ENCODE results near the gene GNMT.

Gene GNMT

DNA sequence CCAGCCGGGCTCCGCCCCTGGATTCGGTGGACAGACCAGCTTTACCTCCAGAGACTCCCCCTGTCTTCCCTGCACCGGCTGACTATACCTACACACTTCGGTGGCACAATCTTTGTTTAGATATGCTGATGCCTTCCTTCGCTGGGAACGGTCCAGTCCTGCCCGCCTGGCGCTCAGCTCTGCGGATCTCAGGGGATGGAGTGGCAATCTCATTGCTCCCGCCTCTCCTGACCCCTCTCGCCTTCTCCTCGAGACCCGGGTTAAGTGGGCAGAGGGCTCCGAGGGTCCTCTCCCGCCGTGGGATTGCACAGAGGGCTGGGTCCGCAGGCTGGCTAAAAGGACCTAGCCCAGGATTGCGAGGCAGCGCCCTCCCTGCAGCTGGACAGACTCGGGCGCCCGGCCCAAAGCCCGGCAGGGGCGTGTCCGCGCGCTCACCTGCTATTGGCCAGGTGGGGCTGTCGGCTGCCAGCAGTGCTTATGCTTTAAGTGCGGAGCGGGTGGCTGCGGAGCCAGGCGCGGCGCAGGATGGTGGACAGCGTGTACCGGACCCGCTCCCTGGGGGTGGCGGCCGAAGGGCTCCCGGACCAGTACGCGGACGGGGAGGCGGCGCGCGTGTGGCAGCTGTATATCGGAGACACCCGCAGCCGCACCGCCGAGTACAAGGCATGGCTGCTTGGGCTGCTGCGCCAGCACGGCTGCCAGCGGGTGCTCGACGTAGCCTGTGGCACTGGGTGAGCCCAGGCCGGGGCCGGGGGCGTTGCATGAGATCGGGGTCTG lies at the start of gene GNMT:
TSS of gene GNMT (plus strand) at position 512 of the 777 bp plus-strand sequence. CDS start at position 526, 14 bp downstream.
- H3K9me3 ChIP-seq (ENCODE audit: control insufficient read depth, insufficient read depth, low read length) = no peaks in the 10 kb centered on the region
- peaks cover 4% of the 10 kb centered on the region; the same call in 1 of the 2 replicates for H3K4me1 ChIP-seq (ENCODE audit: control insufficient read depth, insufficient read depth, low read length)
- H3K27me3 ChIP-seq (ENCODE audit: control insufficient read depth, insufficient read depth, low read length) = peaks cover 16% of the 10 kb centered on the region
- H3K27ac ChIP-seq (ENCODE audit: low read depth, low read length) = no peak within 1 kb of the TSS
- H3K4me3 ChIP-seq (ENCODE audit: low read depth, low read length) = peak within 1 kb of the TSS; percentile 80
- peak within 1 kb of the TSS; percentile 47; the same call in 1 of the 2 replicates for H3K9ac ChIP-seq (ENCODE audit: low read depth, low read length)
- peaks cover 4% of the 10 kb centered on the region; the same call in 1 of the 2 replicates for H3K36me3 ChIP-seq (ENCODE audit: control insufficient read depth, insufficient read depth, low read length)

DNA sequence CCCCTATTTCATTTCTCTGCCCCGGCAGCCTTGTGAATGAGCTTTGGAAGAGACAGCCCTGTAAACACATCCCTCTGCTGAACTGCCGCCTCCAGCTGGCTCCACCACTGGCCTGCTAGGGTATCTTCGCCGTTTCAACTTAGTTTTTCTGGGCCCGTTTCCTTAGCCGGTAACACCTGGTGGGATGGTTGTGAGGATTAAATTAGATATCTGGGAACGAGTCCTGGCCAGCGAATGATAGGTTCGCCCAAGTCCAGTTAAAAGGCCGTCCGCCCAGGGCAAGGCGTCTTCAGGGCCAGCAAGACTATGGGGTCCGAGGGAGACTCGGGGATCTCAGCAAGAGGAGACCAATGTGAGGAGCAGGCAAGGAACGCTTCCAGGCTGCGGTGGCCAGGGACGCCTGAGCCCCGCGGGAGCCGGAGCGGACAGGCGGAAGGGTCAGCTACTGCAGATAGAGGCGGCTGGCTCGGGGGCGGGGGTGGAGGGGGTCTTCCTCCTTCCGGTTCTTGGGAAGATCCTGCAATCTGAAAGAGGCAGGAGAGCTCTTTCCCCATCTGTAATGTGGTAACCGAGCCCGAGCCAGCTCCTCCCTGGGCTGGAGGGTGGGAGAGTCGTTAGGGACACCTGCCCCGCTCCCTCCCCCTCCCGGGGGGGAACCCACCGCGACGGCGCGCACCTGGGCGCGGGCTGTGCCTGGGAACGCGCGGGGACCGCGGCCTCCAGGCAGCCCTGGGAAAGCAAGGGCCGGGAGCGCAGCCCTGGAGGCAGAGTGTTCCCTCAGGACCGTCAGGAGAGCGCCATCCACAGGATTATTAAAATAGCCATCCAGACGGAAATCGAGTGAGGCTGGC lies 49.2 kb upstream of the GNMT start:
- H3K27me3 ChIP-seq (ENCODE audit: control insufficient read depth, insufficient read depth, low read length) = no peaks in the 10 kb centered on the region
- no peaks in the 10 kb centered on the region for H3K9me3 ChIP-seq (ENCODE audit: control insufficient read depth, insufficient read depth, low read length)
- H3K4me1 ChIP-seq (ENCODE audit: control insufficient read depth, insufficient read depth, low read length) = no peaks in the 10 kb centered on the region
- H3K27ac ChIP-seq (ENCODE audit: low read depth, low read length) = peak overlapping the region; percentile 90
- H3K36me3 ChIP-seq (ENCODE audit: control insufficient read depth, insufficient read depth, low read length) = no peaks in the 10 kb centered on the region
- peak overlapping the region; percentile 76 for H3K4me3 ChIP-seq (ENCODE audit: low read depth, low read length)
- H3K9ac ChIP-seq (ENCODE audit: low read depth, low read length) = peak overlapping the region; percentile 54; the same call in 1 of the 2 replicates

DNA sequence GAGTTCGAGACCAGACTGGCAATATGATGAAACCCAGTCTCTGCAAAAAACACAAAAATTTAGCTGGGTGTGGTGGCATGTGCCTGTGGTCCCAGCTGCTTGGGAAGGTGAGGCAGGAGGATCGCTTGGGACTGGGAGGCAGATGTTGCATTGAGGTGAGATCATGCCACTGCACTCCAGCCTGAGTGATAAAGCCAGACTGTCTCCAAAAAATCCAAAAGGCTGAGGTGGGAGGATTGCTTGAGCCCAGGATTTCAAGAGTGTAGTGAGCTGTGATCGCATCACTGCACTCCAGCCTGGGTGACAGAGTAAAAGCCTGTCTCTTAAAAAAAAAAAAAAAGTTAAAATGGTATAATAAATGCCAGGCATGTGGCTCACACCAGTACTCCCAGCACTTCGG lies 46.0 kb upstream of the GNMT start:
- H3K27ac ChIP-seq (ENCODE audit: low read depth, low read length) = no peak overlapping the region
- H3K9me3 ChIP-seq (ENCODE audit: control insufficient read depth, insufficient read depth, low read length) = no peaks in the 10 kb centered on the region
- no peaks in the 10 kb centered on the region for H3K27me3 ChIP-seq (ENCODE audit: control insufficient read depth, insufficient read depth, low read length)
- H3K4me1 ChIP-seq (ENCODE audit: control insufficient read depth, insufficient read depth, low read length) = no peaks in the 10 kb centered on the region
- no peak overlapping the region for H3K9ac ChIP-seq (ENCODE audit: low read depth, low read length)
- H3K4me3 ChIP-seq (ENCODE audit: low read depth, low read length) = no peak overlapping the region
- H3K36me3 ChIP-seq (ENCODE audit: control insufficient read depth, insufficient read depth, low read length) = no peaks in the 10 kb centered on the region

DNA sequence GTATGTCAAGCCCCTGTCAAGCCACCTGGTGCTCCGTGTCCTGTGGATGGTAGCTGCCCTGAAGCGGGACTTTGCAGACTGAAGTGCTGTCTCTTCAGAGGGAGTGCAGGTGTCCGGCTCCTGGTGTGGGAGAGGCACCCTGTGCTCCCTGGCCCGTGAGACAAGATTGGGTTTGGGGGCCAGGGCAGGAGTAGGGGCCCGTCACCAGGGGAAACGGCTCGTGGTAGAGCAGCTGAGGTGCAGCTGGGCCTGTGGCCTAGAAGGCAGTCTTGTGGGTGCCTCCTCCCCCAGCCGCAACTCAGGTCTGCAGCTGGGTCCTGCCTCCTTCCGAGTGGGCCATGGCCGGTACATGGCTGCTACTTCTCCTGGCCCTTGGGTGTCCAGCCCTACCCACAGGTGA lies 44.8 kb upstream of the GNMT start, which contains the start of gene PTCRA:
TSS of gene PTCRA (plus strand) at position 322 of the 400 bp plus-strand sequence. CDS start at position 339, 17 bp downstream.
- Histone ChIP-seq H3K27ac (ENCODE audit: low read depth, low read length) (no peak within 1 kb of the TSS), H3K9ac (ENCODE audit: low read depth, low read length) (no peak within 1 kb of the TSS), H3K9me3 (ENCODE audit: control insufficient read depth, insufficient read depth, low read length) (no peaks in the 10 kb centered on the region), H3K4me1 (ENCODE audit: control insufficient read depth, insufficient read depth, low read length) (no peaks in the 10 kb centered on the region), H3K4me3 (ENCODE audit: low read depth, low read length) (no peak within 1 kb of the TSS), H3K27me3 (ENCODE audit: control insufficient read depth, insufficient read depth, low read length) (no peaks in the 10 kb centered on the region), H3K36me3 (ENCODE audit: control insufficient read depth, insufficient read depth, low read length) (no peaks in the 10 kb centered on the region)

DNA sequence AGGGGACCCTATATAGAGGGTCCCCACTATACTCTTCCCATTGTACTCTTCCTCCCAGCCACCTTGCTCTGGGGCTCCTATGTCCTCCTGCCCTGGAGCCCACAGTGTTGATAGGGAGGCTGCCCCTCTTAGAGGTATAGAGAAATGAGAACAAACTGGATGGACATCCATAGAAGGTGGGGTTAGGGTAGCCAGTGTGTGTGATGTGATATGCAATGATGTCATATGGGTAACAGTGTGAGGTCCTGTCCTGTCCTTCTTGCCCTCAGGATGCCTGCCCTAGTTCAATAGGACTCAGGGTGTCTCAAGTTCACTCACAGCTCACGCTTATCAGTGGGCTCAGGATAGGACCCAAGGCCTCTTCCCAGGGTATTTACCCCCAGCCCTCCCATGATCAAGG lies 44.3 kb upstream of the GNMT start:
- no peaks in the 10 kb centered on the region for H3K36me3 ChIP-seq (ENCODE audit: control insufficient read depth, insufficient read depth, low read length)
- no peak overlapping the region for H3K9ac ChIP-seq (ENCODE audit: low read depth, low read length)
- no peaks in the 10 kb centered on the region for H3K27me3 ChIP-seq (ENCODE audit: control insufficient read depth, insufficient read depth, low read length)
- H3K4me3 ChIP-seq (ENCODE audit: low read depth, low read length) = no peak overlapping the region
- H3K9me3 ChIP-seq (ENCODE audit: control insufficient read depth, insufficient read depth, low read length) = no peaks in the 10 kb centered on the region
- H3K4me1 ChIP-seq (ENCODE audit: control insufficient read depth, insufficient read depth, low read length) = no peaks in the 10 kb centered on the region
- no peak overlapping the region for H3K27ac ChIP-seq (ENCODE audit: low read depth, low read length)

DNA sequence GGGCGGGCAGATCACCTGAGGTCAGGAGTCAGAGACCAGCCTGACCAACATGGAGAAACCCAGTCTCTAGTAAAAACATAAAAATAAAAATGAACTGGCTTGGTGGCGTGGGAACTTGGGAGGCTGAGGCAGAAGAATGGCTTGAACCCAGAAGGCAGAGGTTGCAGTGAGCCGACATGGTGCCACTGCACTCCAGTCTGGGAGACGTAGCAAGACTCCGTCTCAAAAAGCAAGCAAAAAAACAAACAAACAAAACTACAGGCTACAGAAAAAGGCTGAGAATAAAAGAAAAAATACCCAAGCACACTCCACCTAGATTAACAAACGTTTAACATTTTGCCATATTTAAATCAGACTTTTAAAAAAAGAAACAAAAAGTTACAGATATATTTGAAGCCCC lies 38.8 kb upstream of the GNMT start:
- Histone ChIP-seq H3K4me1 (ENCODE audit: control insufficient read depth, insufficient read depth, low read length) (no peaks in the 10 kb centered on the region), H3K27ac (ENCODE audit: low read depth, low read length) (no peak overlapping the region), H3K27me3 (ENCODE audit: control insufficient read depth, insufficient read depth, low read length) (no peaks in the 10 kb centered on the region), H3K36me3 (ENCODE audit: control insufficient read depth, insufficient read depth, low read length) (no peaks in the 10 kb centered on the region), H3K9ac (ENCODE audit: low read depth, low read length) (no peak overlapping the region), H3K9me3 (ENCODE audit: control insufficient read depth, insufficient read depth, low read length) (no peaks in the 10 kb centered on the region), H3K4me3 (ENCODE audit: low read depth, low read length) (no peak overlapping the region)

DNA sequence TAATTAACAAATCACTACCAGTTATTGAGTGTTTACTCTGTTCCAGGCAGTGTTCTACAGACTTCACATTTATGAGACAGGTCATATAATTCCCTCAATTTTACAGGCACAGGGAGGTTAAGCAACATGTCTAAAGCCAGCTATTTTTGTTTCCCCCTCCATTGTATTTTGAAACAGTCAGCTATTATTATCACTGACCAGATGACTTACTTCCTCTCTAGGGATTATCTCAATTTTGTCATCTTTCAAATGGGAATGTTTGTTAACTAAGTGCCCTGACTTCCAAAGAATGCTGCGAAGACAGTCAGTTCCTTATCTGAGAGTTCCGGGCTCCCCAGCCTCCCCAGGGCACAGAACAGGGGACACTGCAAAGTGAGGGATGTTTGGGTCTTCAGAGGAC lies 36.9 kb upstream of the GNMT start:
- H3K27ac ChIP-seq (ENCODE audit: low read depth, low read length) = no peak overlapping the region
- H3K4me1 ChIP-seq (ENCODE audit: control insufficient read depth, insufficient read depth, low read length) = 0 out of 2 replicates have a peak, but pooled peaks cover 4% of the 10 kb centered on the region
- no peaks in the 10 kb centered on the region for H3K36me3 ChIP-seq (ENCODE audit: control insufficient read depth, insufficient read depth, low read length)
- no peaks in the 10 kb centered on the region for H3K9me3 ChIP-seq (ENCODE audit: control insufficient read depth, insufficient read depth, low read length)
- no peak overlapping the region for H3K4me3 ChIP-seq (ENCODE audit: low read depth, low read length)
- H3K27me3 ChIP-seq (ENCODE audit: control insufficient read depth, insufficient read depth, low read length) = no peaks in the 10 kb centered on the region
- no peak overlapping the region for H3K9ac ChIP-seq (ENCODE audit: low read depth, low read length)

DNA sequence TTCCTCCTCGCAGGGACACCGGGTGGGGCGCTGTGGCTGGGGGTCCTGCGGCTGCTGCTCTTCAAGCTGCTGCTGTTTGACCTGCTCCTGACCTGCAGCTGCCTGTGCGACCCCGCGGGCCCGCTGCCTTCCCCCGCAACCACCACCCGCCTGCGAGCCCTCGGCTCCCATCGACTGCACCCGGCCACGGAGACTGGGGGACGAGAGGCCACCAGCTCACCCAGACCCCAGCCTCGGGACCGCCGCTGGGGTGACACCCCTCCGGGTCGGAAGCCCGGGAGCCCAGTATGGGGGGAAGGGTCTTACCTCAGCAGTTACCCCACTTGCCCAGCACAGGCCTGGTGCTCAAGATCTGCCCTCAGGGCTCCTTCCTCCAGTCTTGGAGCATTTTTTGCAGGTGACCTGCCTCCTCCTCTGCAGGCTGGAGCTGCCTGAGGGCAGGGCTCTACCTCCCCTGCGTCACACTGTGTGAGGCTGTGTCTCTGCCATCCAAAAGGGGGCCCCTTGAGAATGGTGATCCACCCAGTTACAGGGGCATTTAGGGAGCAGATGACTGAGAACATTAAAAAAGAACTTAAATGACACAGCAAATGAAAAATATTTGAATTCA lies 35.2 kb upstream of the GNMT start:
- Histone ChIP-seq H3K27me3 (ENCODE audit: control insufficient read depth, insufficient read depth, low read length) (no peaks in the 10 kb centered on the region), H3K27ac (ENCODE audit: low read depth, low read length) (no peak overlapping the region), H3K9ac (ENCODE audit: low read depth, low read length) (no peak overlapping the region), H3K36me3 (ENCODE audit: control insufficient read depth, insufficient read depth, low read length) (no peaks in the 10 kb centered on the region), H3K4me3 (ENCODE audit: low read depth, low read length) (no peak overlapping the region), H3K9me3 (ENCODE audit: control insufficient read depth, insufficient read depth, low read length) (no peaks in the 10 kb centered on the region), H3K4me1 (ENCODE audit: control insufficient read depth, insufficient read depth, low read length) (peaks cover 5% of the 10 kb centered on the region; the same call in 1 of the 2 replicates)

DNA sequence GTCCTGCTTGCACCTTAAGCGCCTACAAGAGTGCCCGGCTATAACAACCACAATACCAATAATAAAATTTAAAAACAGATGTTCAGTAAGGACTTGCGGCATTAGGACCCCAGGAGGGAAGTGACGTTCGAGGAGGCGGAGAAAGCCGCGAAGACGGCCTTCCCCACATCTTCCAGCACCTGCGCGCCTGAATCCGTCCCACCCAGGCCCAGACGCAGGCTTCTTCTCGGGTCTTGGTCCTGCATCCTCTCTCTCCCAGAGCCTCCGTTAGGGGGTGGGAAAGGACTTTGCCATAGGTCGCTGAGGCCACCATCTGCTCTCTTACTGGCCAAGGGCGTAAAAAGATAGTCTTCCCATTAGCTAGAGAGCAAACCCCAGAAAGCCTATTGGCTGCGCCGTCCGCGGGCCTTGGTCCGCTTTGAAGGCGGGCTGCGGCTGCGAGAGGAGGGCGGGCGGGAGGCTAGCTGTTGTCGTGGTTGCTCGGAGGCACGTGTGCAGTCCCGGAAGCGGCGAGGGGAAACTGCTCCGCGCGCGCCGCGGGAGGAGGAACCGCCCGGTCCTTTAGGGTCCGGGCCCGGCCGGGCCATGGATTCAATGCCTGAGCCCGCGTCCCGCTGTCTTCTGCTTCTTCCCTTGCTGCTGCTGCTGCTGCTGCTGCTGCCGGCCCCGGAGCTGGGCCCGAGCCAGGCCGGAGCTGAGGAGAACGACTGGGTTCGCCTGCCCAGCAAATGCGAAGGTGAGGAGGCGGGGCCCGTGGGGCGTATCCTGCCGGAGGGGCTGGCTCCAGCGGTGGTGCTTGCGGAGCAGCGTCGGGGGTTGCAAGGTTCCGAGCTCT lies 31.4 kb upstream of the GNMT start, which contains the start of gene CNPY3:
TSS of gene CNPY3 (plus strand) at position 495 of the 835 bp plus-strand sequence. CDS start at position 586, 91 bp downstream.
- Histone ChIP-seq H3K9ac (ENCODE audit: low read depth, low read length) (peak within 1 kb of the TSS; percentile 82), H3K36me3 (ENCODE audit: control insufficient read depth, insufficient read depth, low read length) (peaks cover 23% of the 10 kb centered on the region), H3K4me1 (ENCODE audit: control insufficient read depth, insufficient read depth, low read length) (peaks cover 11% of the 10 kb centered on the region), H3K27me3 (ENCODE audit: control insufficient read depth, insufficient read depth, low read length) (no peaks in the 10 kb centered on the region), H3K9me3 (ENCODE audit: control insufficient read depth, insufficient read depth, low read length) (no peaks in the 10 kb centered on the region), H3K4me3 (ENCODE audit: low read depth, low read length) (peak within 1 kb of the TSS; percentile 86), H3K27ac (ENCODE audit: low read depth, low read length) (peak within 1 kb of the TSS; percentile 99)

DNA sequence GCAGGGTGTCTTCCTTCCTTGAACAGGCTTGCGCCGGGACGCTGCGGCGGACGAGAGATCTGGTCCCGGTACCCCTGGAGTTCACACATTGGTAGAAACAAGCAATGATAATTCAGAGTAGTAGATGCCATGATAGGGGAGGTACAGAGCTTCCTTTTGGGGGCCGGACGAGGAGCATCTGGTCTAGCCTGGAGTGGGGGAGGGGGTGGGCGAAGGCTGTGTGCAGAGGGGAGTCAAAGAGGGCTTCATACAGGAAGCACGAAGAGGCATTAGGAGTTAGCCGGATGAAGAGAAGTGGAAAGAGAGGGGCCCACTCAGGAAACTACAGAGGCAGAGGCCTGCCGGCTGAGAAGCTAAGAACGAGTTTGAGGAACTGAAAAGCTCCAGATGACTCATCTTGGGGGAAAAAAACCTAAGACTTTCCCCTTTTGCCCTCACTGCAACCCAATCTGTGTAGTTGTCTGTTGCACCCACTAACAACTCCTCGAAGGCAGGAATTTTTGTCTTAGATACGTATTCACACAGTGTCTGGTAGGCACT lies 30.7 kb upstream of the GNMT start:
- Histone ChIP-seq H3K4me3 (ENCODE audit: low read depth, low read length) (peak overlapping the region; percentile 86), H3K9ac (ENCODE audit: low read depth, low read length) (peak overlapping the region; percentile 82), H3K4me1 (ENCODE audit: control insufficient read depth, insufficient read depth, low read length) (peaks cover 11% of the 10 kb centered on the region), H3K36me3 (ENCODE audit: control insufficient read depth, insufficient read depth, low read length) (peaks cover 28% of the 10 kb centered on the region), H3K9me3 (ENCODE audit: control insufficient read depth, insufficient read depth, low read length) (no peaks in the 10 kb centered on the region), H3K27me3 (ENCODE audit: control insufficient read depth, insufficient read depth, low read length) (no peaks in the 10 kb centered on the region), H3K27ac (ENCODE audit: low read depth, low read length) (peak overlapping the region; percentile 99)
